ENCODE data around the gene FLT3.

The FLT3 gene

GRCh38 chr13:27972478-27972820 is 127.9 kb downstream of the FLT3 start:
- Histone ChIP-seq H3K4me1 (ENCODE audit: low read length) (no peaks in the 10 kb centered on the region), H3K9me3 (ENCODE audit: insufficient read depth, low read length) (no peaks in the 10 kb centered on the region), H3K9ac (ENCODE audit: low read length) (no peak overlapping the region), H3K27me3 (ENCODE audit: low read depth, low read length) (no peaks in the 10 kb centered on the region), H3K4me3 (ENCODE audit: low read length) (no peak overlapping the region), H3K27ac (ENCODE audit: low read length) (no peak overlapping the region), H3K4me2 (ENCODE audit: low read length) (no peak overlapping the region), H3K36me3 (replicated peaks; ENCODE audit: low read depth, low read length) (no peaks in the 10 kb centered on the region), H3K79me2 (ENCODE audit: low read length) (no peaks in the 10 kb centered on the region), H4K20me1 (ENCODE audit: insufficient read depth, low read length) (no peaks in the 10 kb centered on the region), H2AFZ (ENCODE audit: low read depth, low read length) (peak overlapping the region; percentile 63; the same call in 1 of the 2 replicates)
- TF ChIP-seq CTCF (IDR thresholded peaks at IDR 0.05; ENCODE audit: low read depth, low read length), result no peak
- TF ChIP-seq EZH2phosphoT487 (IDR thresholded peaks at IDR 0.05; ENCODE audit: low read depth), result no peak

- H3K4me3 ChIP-seq (ENCODE audit: low read length), result no peak overlapping the region
- no peak overlapping the region for H3K27ac ChIP-seq (ENCODE audit: low read length)
- H4K20me1 ChIP-seq (ENCODE audit: insufficient read depth, low read length), result no peaks in the 10 kb centered on the region
- no peaks in the 10 kb centered on the region for H3K79me2 ChIP-seq (ENCODE audit: low read length)
- no peaks in the 10 kb centered on the region for H3K36me3 ChIP-seq (replicated peaks; ENCODE audit: low read depth, low read length)
- no peaks in the 10 kb centered on the region for H3K9me3 ChIP-seq (ENCODE audit: insufficient read depth, low read length)
- no peak overlapping the region for H3K9ac ChIP-seq (ENCODE audit: low read length)
- H2AFZ ChIP-seq (ENCODE audit: low read depth, low read length), result peak overlapping the region; percentile 63; the same call in 1 of the 2 replicates
- H3K4me2 ChIP-seq (ENCODE audit: low read length), result no peak overlapping the region
- H3K4me1 ChIP-seq (ENCODE audit: low read length), result no peaks in the 10 kb centered on the region
- TF ChIP-seq CTCF (IDR thresholded peaks at IDR 0.05; ENCODE audit: low read depth, low read length), result no peak
- TF ChIP-seq EZH2phosphoT487 (IDR thresholded peaks at IDR 0.05; ENCODE audit: low read depth), result no peak
- H3K27me3 ChIP-seq (ENCODE audit: low read depth, low read length), result no peaks in the 10 kb centered on the region
These were observed 128.4 kb downstream of the FLT3 start for GRCh38 chr13:27971776-27972477.

GRCh38 chr13:27971236-27971645 is 129.1 kb downstream of the FLT3 start:
- Histone ChIP-seq H3K4me3 (ENCODE audit: low read length) (no peak overlapping the region), H4K20me1 (ENCODE audit: insufficient read depth, low read length) (no peaks in the 10 kb centered on the region), H2AFZ (ENCODE audit: low read depth, low read length) (no peak overlapping the region), H3K27me3 (ENCODE audit: low read depth, low read length) (no peaks in the 10 kb centered on the region), H3K9me3 (ENCODE audit: insufficient read depth, low read length) (no peaks in the 10 kb centered on the region), H3K79me2 (ENCODE audit: low read length) (no peaks in the 10 kb centered on the region), H3K27ac (ENCODE audit: low read length) (no peak overlapping the region), H3K4me2 (ENCODE audit: low read length) (no peak overlapping the region), H3K9ac (ENCODE audit: low read length) (no peak overlapping the region), H3K36me3 (replicated peaks; ENCODE audit: low read depth, low read length) (no peaks in the 10 kb centered on the region), H3K4me1 (ENCODE audit: low read length) (no peaks in the 10 kb centered on the region)
- no peak for TF ChIP-seq EZH2phosphoT487 (IDR thresholded peaks at IDR 0.05; ENCODE audit: low read depth)
- no peak for TF ChIP-seq CTCF (IDR thresholded peaks at IDR 0.05; ENCODE audit: low read depth, low read length)

GRCh38 chr13:27970382-27971235 is 129.8 kb downstream of the FLT3 start:
- no peaks in the 10 kb centered on the region for H3K9me3 ChIP-seq (ENCODE audit: insufficient read depth, low read length)
- H3K4me2 ChIP-seq (ENCODE audit: low read length), result no peak overlapping the region
- no peak overlapping the region for H2AFZ ChIP-seq (ENCODE audit: low read depth, low read length)
- no peaks in the 10 kb centered on the region for H3K27me3 ChIP-seq (ENCODE audit: low read depth, low read length)
- H4K20me1 ChIP-seq (ENCODE audit: insufficient read depth, low read length), result no peaks in the 10 kb centered on the region
- no peaks in the 10 kb centered on the region for H3K79me2 ChIP-seq (ENCODE audit: low read length)
- H3K36me3 ChIP-seq (replicated peaks; ENCODE audit: low read depth, low read length), result no peaks in the 10 kb centered on the region
- H3K4me1 ChIP-seq (ENCODE audit: low read length), result no peaks in the 10 kb centered on the region
- H3K27ac ChIP-seq (ENCODE audit: low read length), result no peak overlapping the region
- TF ChIP-seq EZH2phosphoT487 (IDR thresholded peaks at IDR 0.05; ENCODE audit: low read depth) (no peak), CTCF (IDR thresholded peaks at IDR 0.05; ENCODE audit: low read depth, low read length) (no peak)
- no peak overlapping the region for H3K9ac ChIP-seq (ENCODE audit: low read length)
- H3K4me3 ChIP-seq (ENCODE audit: low read length), result no peak overlapping the region

Data from OCI-LY3 (cell line).